ENCODE measurements around the gene MBL2. TPM values are rescaled to one million over a fixed set of nuclear protein-coding genes. Genes with fewer than 3 reads are reported as not detected.

Gene MBL2
- total RNA-seq, 1 donor from 2014 or later: not detected

GRCh38 chr10:52777414-52777813 is 4.8 kb upstream of the MBL2 start:
- intact Hi-C loops (cut with DNase I): no loop called here
- H3K9me3 ChIP-seq: no peaks in the 10 kb centered on the region
- TF ChIP-seq CTCF (IDR thresholded peaks at IDR 0.05): no peak
- H3K36me3 ChIP-seq: no peaks in the 10 kb centered on the region
- H3K27me3 ChIP-seq: no peaks in the 10 kb centered on the region
- DNase-seq (ENCODE audit: low spot score in 2 of 2): no peak
- no peak overlapping the region for H3K4me3 ChIP-seq
- H3K27ac ChIP-seq: no peak overlapping the region
- no peaks in the 10 kb centered on the region for H3K4me1 ChIP-seq

GRCh38 chr10:52776471-52776903 is 3.9 kb upstream of the MBL2 start:
- Histone ChIP-seq H3K9me3 (no peaks in the 10 kb centered on the region), H3K4me3 (no peak overlapping the region), H3K27ac (no peak overlapping the region), H3K4me1 (no peaks in the 10 kb centered on the region), H3K27me3 (no peaks in the 10 kb centered on the region), H3K36me3 (no peaks in the 10 kb centered on the region)
- intact Hi-C loops (cut with DNase I): no loop called here
- TF ChIP-seq CTCF (IDR thresholded peaks at IDR 0.05): no peak
- DNase-seq (ENCODE audit: low spot score in 2 of 2): no peak

- H3K27ac ChIP-seq: no peak overlapping the region
- H3K4me3 ChIP-seq: no peak overlapping the region
- no peaks in the 10 kb centered on the region for H3K9me3 ChIP-seq
- intact Hi-C loops (cut with DNase I): no loop called here
- H3K27me3 ChIP-seq: no peaks in the 10 kb centered on the region
- no peak for DNase-seq (ENCODE audit: low spot score in 2 of 2)
- H3K4me1 ChIP-seq: no peaks in the 10 kb centered on the region
- no peak for TF ChIP-seq CTCF (IDR thresholded peaks at IDR 0.05)
- no peaks in the 10 kb centered on the region for H3K36me3 ChIP-seq
Observed at GRCh38 chr10:52775132-52775647, 2.6 kb upstream of the MBL2 start.

GRCh38 chr10:52774600-52775106 is 2.1 kb upstream of the MBL2 start:
- Histone ChIP-seq H3K27ac (no peak overlapping the region), H3K4me1 (no peaks in the 10 kb centered on the region), H3K27me3 (no peaks in the 10 kb centered on the region), H3K9me3 (no peaks in the 10 kb centered on the region), H3K36me3 (no peaks in the 10 kb centered on the region), H3K4me3 (no peak overlapping the region)
- intact Hi-C loops (cut with DNase I): no loop called here
- no peak for DNase-seq (ENCODE audit: low spot score in 2 of 2)
- no peak for TF ChIP-seq CTCF (IDR thresholded peaks at IDR 0.05)

GRCh38 chr10:52774182-52774581 is 1.6 kb upstream of the MBL2 start:
- Histone ChIP-seq H3K27me3 (no peaks in the 10 kb centered on the region), H3K4me3 (no peak overlapping the region), H3K36me3 (no peaks in the 10 kb centered on the region), H3K9me3 (no peaks in the 10 kb centered on the region), H3K4me1 (no peaks in the 10 kb centered on the region), H3K27ac (no peak overlapping the region)
- intact Hi-C loops (cut with DNase I): no loop called here
- DNase-seq (ENCODE audit: low spot score in 2 of 2): no peak
- TF ChIP-seq CTCF (IDR thresholded peaks at IDR 0.05): no peak

All from ascending aorta (tissue), 2 donors.